GM23338 (cell line): ENCODE data around the gene MT1F.

ENCODE experiments used
- CREB1 ChIP-seq: fragments of 250-450 bp; sonication (Bioruptor Pico); IDR thresholded peaks from 2 replicates; pipeline ENCODE4 v1.5.0; 2020; ENCODE audit warnings: low read depth, mild to moderate bottlenecking, moderate library complexity
- CTCF ChIP-seq, 2 experiments: fragments of 200-600 bp in 1 of 2; sonication (generic) in 1 of 2; conservative IDR thresholded peaks; 2 replicates each; pipeline versions ENCODE4 v1.5.1 to v1.6.1; 2016 to 2017; ENCODE audit warnings: antibody characterized with exemption in 2 of 2, low read depth in 2 of 2, mild to moderate bottlenecking in 2 of 2, moderate library complexity in 1 of 2
- EZH2 ChIP-seq: fragments of 200-600 bp; sonication (generic); IDR thresholded peaks from one replicate; pipeline ENCODE4 v1.8.0; 2017; ENCODE audit warnings: antibody characterized with exemption, mild to moderate bottlenecking, low read depth; ENCODE audit not compliant: unreplicated experiment
- EZH2phosphoT487 ChIP-seq: fragments of 200-600 bp; sonication (generic); IDR thresholded peaks from one replicate; pipeline ENCODE4 v1.8.1; 2018; ENCODE audit warnings: antibody characterized with exemption; ENCODE audit not compliant: unreplicated experiment
- JUNB ChIP-seq: IDR thresholded peaks from one replicate; pipeline ENCODE4 v1.6.1; 2016; ENCODE audit warnings: antibody characterized with exemption; ENCODE audit not compliant: unreplicated experiment
- NANOG ChIP-seq: IDR thresholded peaks from 2 replicates; pipeline ENCODE4 v1.6.1; 2016; ENCODE audit warnings: antibody characterized with exemption, borderline replicate concordance
- POLR2AphosphoS5 ChIP-seq: IDR thresholded peaks from 2 replicates; pipeline ENCODE4 v1.6.1; 2016; ENCODE audit warnings: antibody characterized with exemption, low read depth
- STAT1 ChIP-seq: IDR thresholded peaks from one replicate; pipeline ENCODE4 v1.6.1; 2016; ENCODE audit warnings: antibody characterized with exemption; ENCODE audit not compliant: unreplicated experiment
- ZNF114 ChIP-seq: fragments of 250-450 bp; sonication (Bioruptor Pico); IDR thresholded peaks from 2 replicates; pipeline ENCODE4 v1.5.0; 2020; ENCODE audit warnings: mild to moderate bottlenecking, moderate library complexity
- ZNF331 ChIP-seq: fragments of 250-450 bp; sonication (Bioruptor Pico); IDR thresholded peaks from 2 replicates; pipeline ENCODE4 v1.5.0; 2020; ENCODE audit warnings: low read depth, mild to moderate bottlenecking, moderate library complexity
- ZNF462 ChIP-seq: fragments of 250-450 bp; sonication (Bioruptor Pico); IDR thresholded peaks from 2 replicates; pipeline ENCODE4 v1.5.0; 2020; ENCODE audit warnings: mild to moderate bottlenecking, moderate library complexity
- TF ChIP-seq, protein P1 (sequence below): IDR thresholded peaks from 2 replicates; pipeline ENCODE4 v1.6.1; 2016; ENCODE audit warnings: antibody characterized with exemption
- TF ChIP-seq, protein P2 (sequence below): IDR thresholded peaks from one replicate; pipeline ENCODE4 v1.6.1; 2018; ENCODE audit warnings: antibody characterized with exemption; ENCODE audit not compliant: unreplicated experiment

GRCh38 chr16:56610609-56611111, 47.1 kb upstream of the MT1F start:
- TF ChIP-seq CTCF (conservative IDR thresholded peaks at IDR 0.05; ENCODE audit: low read depth in 2 of 2) (no peak), POLR2AphosphoS5 (no peak), EZH2phosphoT487 (no peak), ZNF462 (CRISPR knock-in tag) (no peak), EZH2 (no peak), NANOG (no peak), CREB1 (no peak), ZNF114 (CRISPR knock-in tag) (no peak), JUNB (no peak), ZNF331 (no peak), STAT1 (no peak)
- TF ChIP-seq, protein P1, sequence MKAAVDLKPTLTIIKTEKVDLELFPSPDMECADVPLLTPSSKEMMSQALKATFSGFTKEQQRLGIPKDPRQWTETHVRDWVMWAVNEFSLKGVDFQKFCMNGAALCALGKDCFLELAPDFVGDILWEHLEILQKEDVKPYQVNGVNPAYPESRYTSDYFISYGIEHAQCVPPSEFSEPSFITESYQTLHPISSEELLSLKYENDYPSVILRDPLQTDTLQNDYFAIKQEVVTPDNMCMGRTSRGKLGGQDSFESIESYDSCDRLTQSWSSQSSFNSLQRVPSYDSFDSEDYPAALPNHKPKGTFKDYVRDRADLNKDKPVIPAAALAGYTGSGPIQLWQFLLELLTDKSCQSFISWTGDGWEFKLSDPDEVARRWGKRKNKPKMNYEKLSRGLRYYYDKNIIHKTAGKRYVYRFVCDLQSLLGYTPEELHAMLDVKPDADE: 0 out of 2 replicates have a peak, but pooled peaks have one; percentile 31
- TF ChIP-seq, protein P2, sequence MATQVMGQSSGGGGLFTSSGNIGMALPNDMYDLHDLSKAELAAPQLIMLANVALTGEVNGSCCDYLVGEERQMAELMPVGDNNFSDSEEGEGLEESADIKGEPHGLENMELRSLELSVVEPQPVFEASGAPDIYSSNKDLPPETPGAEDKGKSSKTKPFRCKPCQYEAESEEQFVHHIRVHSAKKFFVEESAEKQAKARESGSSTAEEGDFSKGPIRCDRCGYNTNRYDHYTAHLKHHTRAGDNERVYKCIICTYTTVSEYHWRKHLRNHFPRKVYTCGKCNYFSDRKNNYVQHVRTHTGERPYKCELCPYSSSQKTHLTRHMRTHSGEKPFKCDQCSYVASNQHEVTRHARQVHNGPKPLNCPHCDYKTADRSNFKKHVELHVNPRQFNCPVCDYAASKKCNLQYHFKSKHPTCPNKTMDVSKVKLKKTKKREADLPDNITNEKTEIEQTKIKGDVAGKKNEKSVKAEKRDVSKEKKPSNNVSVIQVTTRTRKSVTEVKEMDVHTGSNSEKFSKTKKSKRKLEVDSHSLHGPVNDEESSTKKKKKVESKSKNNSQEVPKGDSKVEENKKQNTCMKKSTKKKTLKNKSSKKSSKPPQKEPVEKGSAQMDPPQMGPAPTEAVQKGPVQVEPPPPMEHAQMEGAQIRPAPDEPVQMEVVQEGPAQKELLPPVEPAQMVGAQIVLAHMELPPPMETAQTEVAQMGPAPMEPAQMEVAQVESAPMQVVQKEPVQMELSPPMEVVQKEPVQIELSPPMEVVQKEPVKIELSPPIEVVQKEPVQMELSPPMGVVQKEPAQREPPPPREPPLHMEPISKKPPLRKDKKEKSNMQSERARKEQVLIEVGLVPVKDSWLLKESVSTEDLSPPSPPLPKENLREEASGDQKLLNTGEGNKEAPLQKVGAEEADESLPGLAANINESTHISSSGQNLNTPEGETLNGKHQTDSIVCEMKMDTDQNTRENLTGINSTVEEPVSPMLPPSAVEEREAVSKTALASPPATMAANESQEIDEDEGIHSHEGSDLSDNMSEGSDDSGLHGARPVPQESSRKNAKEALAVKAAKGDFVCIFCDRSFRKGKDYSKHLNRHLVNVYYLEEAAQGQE: no peak
